ENCODE results near the gene MILR1.
"Not testable (repeated sequence)": the region's sequence is repeated elsewhere in the genome, so short reads cannot be mapped to it uniquely, and the experiment has no call there.

Gene MILR1

GRCh38 chr17:64439956-64440355, 9.0 kb upstream of the MILR1 start:
- Mint-ChIP-seq H3K4me1 (peaks cover 10% of the 10 kb centered on the region), H3K27me3 (no peaks in the 10 kb centered on the region), H3K27ac (ENCODE audit: low read depth) (no peak overlapping the region), H3K9me3 (peaks cover 11% of the 10 kb centered on the region), H3K4me3 (no peak overlapping the region), H3K36me3 (ENCODE audit: insufficient read depth) (no peaks in the 10 kb centered on the region)
- ATAC-seq (replicated peaks; ENCODE audit: extremely low read depth, poor library complexity, severe bottlenecking) = no peak
- DNase-seq (ENCODE audit: low spot score in 2 of 2) = no peak

GRCh38 chr17:64441772-64442540, 7.0 kb upstream of the MILR1 start:
- H3K27me3 Mint-ChIP-seq = no peaks in the 10 kb centered on the region
- H3K4me3 Mint-ChIP-seq = peak overlapping the region; percentile 57
- peaks cover 11% of the 10 kb centered on the region for H3K9me3 Mint-ChIP-seq
- H3K27ac Mint-ChIP-seq (ENCODE audit: low read depth) = no peak overlapping the region
- DNase-seq (ENCODE audit: low spot score in 2 of 2) (no peak), ATAC-seq (replicated peaks; ENCODE audit: extremely low read depth, poor library complexity, severe bottlenecking) (peak; percentile 40)
- peaks cover 10% of the 10 kb centered on the region for H3K4me1 Mint-ChIP-seq
- H3K36me3 Mint-ChIP-seq (ENCODE audit: insufficient read depth) = no peaks in the 10 kb centered on the region

GRCh38 chr17:64442541-64442971, 6.4 kb upstream of the MILR1 start:
- Mint-ChIP-seq H3K27me3 (no peaks in the 10 kb centered on the region), H3K4me3 (peak overlapping the region; percentile 57), H3K27ac (ENCODE audit: low read depth) (no peak overlapping the region), H3K9me3 (peaks cover 11% of the 10 kb centered on the region), H3K36me3 (ENCODE audit: insufficient read depth) (no peaks in the 10 kb centered on the region), H3K4me1 (peaks cover 10% of the 10 kb centered on the region)
- no peak for DNase-seq (ENCODE audit: low spot score in 2 of 2)
- peak; percentile 19 for ATAC-seq (replicated peaks; ENCODE audit: extremely low read depth, poor library complexity, severe bottlenecking)

GRCh38 chr17:64443086-64443760, 5.7 kb upstream of the MILR1 start:
- no peak for ATAC-seq (replicated peaks; ENCODE audit: extremely low read depth, poor library complexity, severe bottlenecking)
- no peaks in the 10 kb centered on the region for H3K36me3 Mint-ChIP-seq (ENCODE audit: insufficient read depth)
- no peak overlapping the region for H3K27ac Mint-ChIP-seq (ENCODE audit: low read depth)

GRCh38 chr17:64447526-64447925, 1.4 kb upstream of the MILR1 start:
- DNase-seq (ENCODE audit: low spot score in 2 of 2) (no peak), ATAC-seq (replicated peaks; ENCODE audit: extremely low read depth, poor library complexity, severe bottlenecking) (no peak)
- Mint-ChIP-seq H3K27me3 (no peaks in the 10 kb centered on the region), H3K9me3 (no peaks in the 10 kb centered on the region), H3K4me1 (peaks cover 3% of the 10 kb centered on the region), H3K4me3 (no peak overlapping the region), H3K27ac (ENCODE audit: low read depth) (no peak overlapping the region), H3K36me3 (ENCODE audit: insufficient read depth) (no peaks in the 10 kb centered on the region)

More at GRCh38 chr17:64443086-64443760, 5.7 kb upstream of the MILR1 start:
- no peak for DNase-seq (ENCODE audit: low spot score in 2 of 2)
- no peaks in the 10 kb centered on the region for H3K27me3 Mint-ChIP-seq
- no peak overlapping the region for H3K4me3 Mint-ChIP-seq
- peaks cover 11% of the 10 kb centered on the region for H3K9me3 Mint-ChIP-seq
- H3K4me1 Mint-ChIP-seq = peaks cover 10% of the 10 kb centered on the region

- no peaks in the 10 kb centered on the region for H3K36me3 Mint-ChIP-seq (ENCODE audit: insufficient read depth)
- no peak overlapping the region for H3K4me3 Mint-ChIP-seq
- no peaks in the 10 kb centered on the region for H3K27me3 Mint-ChIP-seq
- DNase-seq (ENCODE audit: low spot score in 2 of 2) (no peak), ATAC-seq (replicated peaks; ENCODE audit: extremely low read depth, poor library complexity, severe bottlenecking) (no peak)
- H3K27ac Mint-ChIP-seq (ENCODE audit: low read depth) = peak overlapping the region; percentile 51
- no peaks in the 10 kb centered on the region for H3K9me3 Mint-ChIP-seq
- no peaks in the 10 kb centered on the region for H3K4me1 Mint-ChIP-seq
Measured at GRCh38 chr17:64449545-64449944, 630 bp downstream of the MILR1 start.

- H3K27ac Mint-ChIP-seq (ENCODE audit: low read depth) = peak overlapping the region; percentile 29
- H3K9me3 Mint-ChIP-seq = no peaks in the 10 kb centered on the region
- peak; percentile 58 for ATAC-seq (replicated peaks; ENCODE audit: extremely low read depth, poor library complexity, severe bottlenecking)
- peak overlapping the region; percentile 8 for H3K4me3 Mint-ChIP-seq
- no peak for DNase-seq (ENCODE audit: low spot score in 2 of 2)
- H3K36me3 Mint-ChIP-seq (ENCODE audit: insufficient read depth) = no peaks in the 10 kb centered on the region
- no peaks in the 10 kb centered on the region for H3K27me3 Mint-ChIP-seq
- H3K4me1 Mint-ChIP-seq = peaks cover 9% of the 10 kb centered on the region
Measured at GRCh38 chr17:64455993-64456885, 7.3 kb downstream of the MILR1 start.

GRCh38 chr17:64457156-64457555, 8.2 kb downstream of the MILR1 start:
- DNase-seq (ENCODE audit: low spot score in 2 of 2) = no peak
- Mint-ChIP-seq H3K36me3 (ENCODE audit: insufficient read depth) (no peaks in the 10 kb centered on the region), H3K4me3 (no peak overlapping the region), H3K27me3 (no peaks in the 10 kb centered on the region), H3K4me1 (peaks cover 9% of the 10 kb centered on the region), H3K9me3 (no peaks in the 10 kb centered on the region), H3K27ac (ENCODE audit: low read depth) (no peak overlapping the region)
- no peak for ATAC-seq (replicated peaks; ENCODE audit: extremely low read depth, poor library complexity, severe bottlenecking)

- Mint-ChIP-seq H3K4me1 (peaks cover 9% of the 10 kb centered on the region), H3K9me3 (no peaks in the 10 kb centered on the region), H3K27ac (ENCODE audit: low read depth) (no peak overlapping the region), H3K4me3 (no peak overlapping the region), H3K36me3 (ENCODE audit: insufficient read depth) (no peaks in the 10 kb centered on the region), H3K27me3 (no peaks in the 10 kb centered on the region)
- DNase-seq (ENCODE audit: low spot score in 2 of 2) = no peak
- no peak for ATAC-seq (replicated peaks; ENCODE audit: extremely low read depth, poor library complexity, severe bottlenecking)
Measured at GRCh38 chr17:64458756-64459155, 9.8 kb downstream of the MILR1 start.

- no peak for DNase-seq (ENCODE audit: low spot score in 2 of 2)
- Mint-ChIP-seq H3K9me3 (no peaks in the 10 kb centered on the region), H3K4me3 (no peak overlapping the region), H3K36me3 (ENCODE audit: insufficient read depth) (no peaks in the 10 kb centered on the region), H3K27me3 (no peaks in the 10 kb centered on the region), H3K27ac (ENCODE audit: low read depth) (no peak overlapping the region), H3K4me1 (peaks cover 9% of the 10 kb centered on the region)
- ATAC-seq (replicated peaks; ENCODE audit: extremely low read depth, poor library complexity, severe bottlenecking) = no peak
Measured at GRCh38 chr17:64459284-64459747, 10.4 kb downstream of the MILR1 start.

GRCh38 chr17:64459818-64460217, 10.9 kb downstream of the MILR1 start:
- not testable (repeated sequence) for H3K9me3 Mint-ChIP-seq; ATAC-seq (replicated peaks; ENCODE audit: extremely low read depth, poor library complexity, severe bottlenecking); H3K36me3 Mint-ChIP-seq (ENCODE audit: insufficient read depth); DNase-seq (ENCODE audit: low spot score in 2 of 2); H3K27me3 Mint-ChIP-seq; H3K4me3 Mint-ChIP-seq; H3K4me1 Mint-ChIP-seq; H3K27ac Mint-ChIP-seq (ENCODE audit: low read depth)

GRCh38 chr17:64460955-64461354, 12.0 kb downstream of the MILR1 start:
- no peak for DNase-seq (ENCODE audit: low spot score in 2 of 2)
- no peak for ATAC-seq (replicated peaks; ENCODE audit: extremely low read depth, poor library complexity, severe bottlenecking)
- peaks cover 6% of the 10 kb centered on the region for H3K4me1 Mint-ChIP-seq
- no peak overlapping the region for H3K27ac Mint-ChIP-seq (ENCODE audit: low read depth)
- H3K27me3 Mint-ChIP-seq = peaks cover 7% of the 10 kb centered on the region
- H3K36me3 Mint-ChIP-seq (ENCODE audit: insufficient read depth) = no peaks in the 10 kb centered on the region
- H3K4me3 Mint-ChIP-seq = no peak overlapping the region
- no peaks in the 10 kb centered on the region for H3K9me3 Mint-ChIP-seq
